ENCODE data around the gene SPEF1.

Gene SPEF1

DNA sequence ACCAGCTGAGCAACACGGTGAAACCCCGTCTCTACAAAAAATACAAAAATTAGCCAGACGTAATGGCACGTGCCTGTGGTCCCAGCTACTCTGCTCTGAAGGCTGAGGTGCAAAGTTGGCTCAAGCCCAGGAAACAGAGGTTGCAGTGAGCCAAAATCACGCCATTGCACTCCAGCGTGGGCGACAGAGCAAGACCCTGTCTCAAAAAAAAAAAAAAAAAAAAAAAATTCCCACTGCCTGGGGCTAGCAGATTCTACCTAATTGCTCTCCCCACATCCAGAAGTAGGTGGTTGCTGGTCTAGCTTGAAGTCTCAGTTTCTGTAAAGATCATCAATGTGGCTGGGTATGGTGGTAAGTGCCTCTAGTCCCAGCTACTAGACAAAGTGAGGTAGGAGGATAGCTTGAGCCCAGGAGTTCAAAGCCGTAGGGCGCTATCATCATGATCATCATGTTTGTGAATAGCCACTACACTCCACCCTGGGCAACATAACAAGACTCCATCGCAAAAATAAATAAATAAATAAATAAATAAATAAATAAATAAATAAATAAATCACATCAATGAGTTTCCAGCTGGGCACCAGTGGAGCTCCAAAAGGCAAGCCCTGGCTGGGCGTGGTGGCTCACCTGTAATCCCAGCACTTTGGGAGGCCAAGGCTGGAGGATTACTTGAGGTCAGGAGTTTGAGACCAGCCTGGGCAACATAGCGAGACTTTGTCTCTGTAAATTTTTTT is 32.8 kb upstream of the SPEF1 start:
- Histone ChIP-seq H3K4me1 (ENCODE audit: low read depth, poor library complexity, severe bottlenecking) (peaks cover 12% of the 10 kb centered on the region), H3K4me3 (IDR thresholded peaks at IDR 0.05; ENCODE audit: insufficient read depth, low read depth, low read length) (no peak overlapping the region), H3K79me2 (ENCODE audit: insufficient read depth, low read depth) (no peaks in the 10 kb centered on the region), H3K27me3 (ENCODE audit: insufficient read depth, low read depth) (no peaks in the 10 kb centered on the region), H3K27ac (no peak overlapping the region), H3K4me2 (no peak overlapping the region), H4K20me1 (ENCODE audit: insufficient read depth) (no peaks in the 10 kb centered on the region), H2AFZ (ENCODE audit: low read depth) (no peak overlapping the region), H3K36me3 (ENCODE audit: insufficient read depth) (no peaks in the 10 kb centered on the region), H3K9ac (no peak overlapping the region)
- TF ChIP-seq CTCF (conservative IDR thresholded peaks at IDR 0.05; ENCODE audit: low read depth, low read length), result no peak

DNA sequence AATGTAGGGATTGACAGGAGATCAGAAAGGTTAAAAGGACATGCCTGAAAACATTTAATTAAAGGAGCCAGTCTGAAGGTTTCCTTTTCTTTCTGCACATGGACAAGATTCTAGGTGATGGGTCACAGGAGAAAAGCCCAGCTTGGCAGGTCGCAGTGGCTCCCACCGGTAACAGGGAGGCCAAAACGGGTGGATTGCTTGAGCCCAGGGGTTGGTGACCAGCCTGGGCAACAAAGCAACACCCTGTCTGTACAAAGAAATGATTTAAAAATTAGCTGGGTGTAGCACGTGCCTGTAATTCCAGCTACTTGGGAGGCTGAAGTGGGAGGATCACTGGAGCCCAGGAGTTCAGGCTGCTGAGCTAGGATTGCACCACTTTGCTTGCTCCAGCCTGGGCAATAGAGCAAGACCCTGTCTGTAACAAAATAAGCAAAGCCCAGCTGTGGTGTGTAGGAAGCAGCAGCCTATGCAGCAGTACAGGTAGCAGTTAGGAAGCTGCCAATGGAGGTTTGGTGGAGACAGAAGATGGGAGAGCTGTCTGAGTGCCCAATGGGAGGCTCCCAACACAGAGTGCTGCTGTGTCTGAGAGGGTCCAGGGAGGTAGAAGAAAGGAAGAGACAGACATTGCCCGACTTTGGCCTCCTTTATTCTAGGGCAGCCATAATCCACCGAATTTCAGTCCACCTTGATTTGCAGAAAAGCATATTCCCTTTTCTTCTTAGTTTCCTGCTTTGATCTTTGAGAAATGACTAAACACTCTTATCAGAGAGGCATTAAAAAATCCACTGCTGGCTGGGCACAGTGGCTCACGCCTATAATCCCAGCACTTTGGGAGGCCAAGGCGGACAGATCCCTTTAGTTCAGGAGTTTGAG is 32.0 kb upstream of the SPEF1 start:
- no peak for TF ChIP-seq CTCF (conservative IDR thresholded peaks at IDR 0.05; ENCODE audit: low read depth, low read length)
- H2AFZ ChIP-seq (ENCODE audit: low read depth), result no peak overlapping the region
- no peaks in the 10 kb centered on the region for H3K79me2 ChIP-seq (ENCODE audit: insufficient read depth, low read depth)
- no peak overlapping the region for H3K4me2 ChIP-seq
- no peaks in the 10 kb centered on the region for H3K27me3 ChIP-seq (ENCODE audit: insufficient read depth, low read depth)
- no peaks in the 10 kb centered on the region for H4K20me1 ChIP-seq (ENCODE audit: insufficient read depth)
- no peak overlapping the region for H3K4me3 ChIP-seq (IDR thresholded peaks at IDR 0.05; ENCODE audit: insufficient read depth, low read depth, low read length)
- H3K4me1 ChIP-seq (ENCODE audit: low read depth, poor library complexity, severe bottlenecking), result peaks cover 8% of the 10 kb centered on the region
- H3K27ac ChIP-seq, result no peak overlapping the region
- H3K9ac ChIP-seq, result no peak overlapping the region
- no peaks in the 10 kb centered on the region for H3K36me3 ChIP-seq (ENCODE audit: insufficient read depth)

GRCh38 chr20:3812259-3812681 is 31.0 kb upstream of the SPEF1 start:
- Histone ChIP-seq H3K4me2 (no peak overlapping the region), H4K20me1 (ENCODE audit: insufficient read depth) (no peaks in the 10 kb centered on the region), H3K9ac (peak overlapping the region; percentile 49; the same call in 1 of the 2 replicates), H3K4me3 (IDR thresholded peaks at IDR 0.05; ENCODE audit: insufficient read depth, low read depth, low read length) (no peak overlapping the region), H3K4me1 (ENCODE audit: low read depth, poor library complexity, severe bottlenecking) (peaks cover 6% of the 10 kb centered on the region), H2AFZ (ENCODE audit: low read depth) (peak overlapping the region; percentile 44; the same call in 1 of the 2 replicates), H3K36me3 (ENCODE audit: insufficient read depth) (no peaks in the 10 kb centered on the region), H3K27me3 (ENCODE audit: insufficient read depth, low read depth) (no peaks in the 10 kb centered on the region), H3K27ac (peak overlapping the region; percentile 76), H3K79me2 (ENCODE audit: insufficient read depth, low read depth) (no peaks in the 10 kb centered on the region)
- TF ChIP-seq CTCF (conservative IDR thresholded peaks at IDR 0.05; ENCODE audit: low read depth, low read length), result no peak

DNA sequence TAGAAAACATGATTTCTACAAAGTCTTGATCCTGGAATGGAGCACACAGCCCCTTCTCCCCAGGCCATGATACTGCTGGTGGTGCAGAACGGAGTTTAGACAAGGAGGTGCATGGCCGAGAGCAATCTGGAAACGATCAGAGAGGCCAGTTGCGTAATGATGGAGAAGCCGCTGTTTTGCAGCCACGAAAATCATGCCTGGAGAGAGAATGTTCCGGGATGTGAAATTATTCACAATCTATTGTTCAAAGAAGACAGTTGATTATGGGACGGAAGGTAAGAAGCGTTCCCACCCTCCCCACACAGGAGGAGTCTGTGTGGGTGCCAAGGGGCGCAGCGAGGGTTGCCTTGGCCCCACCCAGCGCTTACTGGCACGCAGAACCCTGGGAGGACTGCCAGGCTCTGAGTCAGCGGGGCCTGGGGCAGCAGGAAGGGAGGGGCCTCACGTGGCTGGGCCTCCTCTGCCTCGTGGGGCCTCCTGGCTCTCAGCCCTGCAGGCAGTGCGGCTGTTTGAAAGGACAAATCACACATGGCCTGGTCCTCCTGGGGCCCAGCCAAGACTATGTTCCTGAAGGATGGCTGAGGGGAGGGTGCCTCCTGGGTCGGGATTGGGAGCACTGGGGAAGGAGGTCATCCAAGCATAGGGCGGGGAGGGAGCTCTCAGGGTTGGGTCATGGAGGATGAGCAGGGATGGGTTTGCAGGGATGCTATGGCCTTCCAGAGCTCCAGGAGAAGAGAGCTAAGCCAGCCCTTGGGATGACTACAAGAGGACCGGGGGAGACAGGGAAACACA is 30.4 kb upstream of the SPEF1 start:
- H3K4me2 ChIP-seq, result peak overlapping the region; percentile 41
- peak overlapping the region; percentile 44; the same call in 1 of the 2 replicates for H2AFZ ChIP-seq (ENCODE audit: low read depth)
- peaks cover 6% of the 10 kb centered on the region for H3K4me1 ChIP-seq (ENCODE audit: low read depth, poor library complexity, severe bottlenecking)
- no peaks in the 10 kb centered on the region for H3K79me2 ChIP-seq (ENCODE audit: insufficient read depth, low read depth)
- no peaks in the 10 kb centered on the region for H3K27me3 ChIP-seq (ENCODE audit: insufficient read depth, low read depth)
- H3K27ac ChIP-seq, result peak overlapping the region; percentile 76
- H3K9ac ChIP-seq, result peak overlapping the region; percentile 49; the same call in 1 of the 2 replicates
- no peak for TF ChIP-seq CTCF (conservative IDR thresholded peaks at IDR 0.05; ENCODE audit: low read depth, low read length)
- no peaks in the 10 kb centered on the region for H4K20me1 ChIP-seq (ENCODE audit: insufficient read depth)
- no peak overlapping the region for H3K4me3 ChIP-seq (IDR thresholded peaks at IDR 0.05; ENCODE audit: insufficient read depth, low read depth, low read length)
- H3K36me3 ChIP-seq (ENCODE audit: insufficient read depth), result no peaks in the 10 kb centered on the region
